ENCODE results near the gene DHRS2. TPM values are rescaled to one million over a fixed set of nuclear protein-coding genes. Genes with fewer than 3 reads are reported as not detected.

DHRS2 gene
- total RNA-seq, 4 donors from 2014 or later: not detected

DNA sequence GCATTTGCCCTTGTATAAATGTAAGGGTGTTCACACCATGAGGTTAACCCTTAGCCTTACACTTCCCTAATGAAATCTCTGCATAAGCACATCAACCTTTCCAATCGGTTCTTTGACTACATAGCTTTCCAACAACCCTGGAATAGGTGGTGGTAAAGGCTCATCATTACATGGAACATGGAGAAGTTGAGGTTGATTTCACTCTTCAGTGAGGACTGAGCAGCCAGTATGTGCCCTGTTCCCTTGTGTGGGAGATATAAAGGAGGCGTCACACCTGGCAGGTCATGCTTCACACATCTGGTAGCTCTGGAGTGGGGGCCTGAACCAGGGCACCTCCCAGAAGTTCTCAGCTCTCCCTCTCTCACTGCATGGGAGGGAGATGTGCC lies 35.8 kb upstream of the DHRS2 start:
- Histone ChIP-seq H3K9me3 (no peaks in the 10 kb centered on the region), H3K4me3 (no peak overlapping the region), H3K36me3 (no peaks in the 10 kb centered on the region), H3K27ac (no peak overlapping the region), H3K27me3 (no peaks in the 10 kb centered on the region), H3K4me1 (no peaks in the 10 kb centered on the region)
- no peak for DNase-seq
- ATAC-seq: no peak
- TF ChIP-seq, protein P1, sequence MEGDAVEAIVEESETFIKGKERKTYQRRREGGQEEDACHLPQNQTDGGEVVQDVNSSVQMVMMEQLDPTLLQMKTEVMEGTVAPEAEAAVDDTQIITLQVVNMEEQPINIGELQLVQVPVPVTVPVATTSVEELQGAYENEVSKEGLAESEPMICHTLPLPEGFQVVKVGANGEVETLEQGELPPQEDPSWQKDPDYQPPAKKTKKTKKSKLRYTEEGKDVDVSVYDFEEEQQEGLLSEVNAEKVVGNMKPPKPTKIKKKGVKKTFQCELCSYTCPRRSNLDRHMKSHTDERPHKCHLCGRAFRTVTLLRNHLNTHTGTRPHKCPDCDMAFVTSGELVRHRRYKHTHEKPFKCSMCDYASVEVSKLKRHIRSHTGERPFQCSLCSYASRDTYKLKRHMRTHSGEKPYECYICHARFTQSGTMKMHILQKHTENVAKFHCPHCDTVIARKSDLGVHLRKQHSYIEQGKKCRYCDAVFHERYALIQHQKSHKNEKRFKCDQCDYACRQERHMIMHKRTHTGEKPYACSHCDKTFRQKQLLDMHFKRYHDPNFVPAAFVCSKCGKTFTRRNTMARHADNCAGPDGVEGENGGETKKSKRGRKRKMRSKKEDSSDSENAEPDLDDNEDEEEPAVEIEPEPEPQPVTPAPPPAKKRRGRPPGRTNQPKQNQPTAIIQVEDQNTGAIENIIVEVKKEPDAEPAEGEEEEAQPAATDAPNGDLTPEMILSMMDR (IDR thresholded peaks at IDR 0.05 in 4 of 5, conservative IDR thresholded peaks at IDR 0.05 in 1 of 5): no peak
- TF ChIP-seq POLR2A (IDR thresholded peaks at IDR 0.05): no peak
- in situ Hi-C loops (cut with MboI; ENCODE audit: low sequenced_read_pairs in 4 of 4): no loop called here
- intact Hi-C loops (cut with DNase I; ENCODE audit: low total_unique reads): no loop called here

DNA sequence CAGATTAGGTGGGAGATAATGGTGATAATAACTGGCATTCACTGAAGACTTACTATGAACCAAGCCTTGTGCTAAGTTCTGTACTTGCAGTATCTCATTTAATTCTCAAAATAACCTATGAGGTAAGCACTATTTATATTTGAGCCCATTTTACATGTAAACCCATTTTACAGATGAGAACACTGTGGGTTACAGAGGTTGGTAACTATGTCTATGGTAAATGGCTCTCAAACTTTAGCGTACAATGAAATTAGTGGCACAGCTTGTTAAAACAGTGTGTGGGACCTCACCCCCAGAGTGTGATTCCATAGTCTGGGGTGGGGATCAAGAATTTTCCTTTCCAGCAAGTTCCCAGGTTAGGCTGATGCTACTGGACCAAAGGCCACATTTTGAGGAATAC lies 35.4 kb upstream of the DHRS2 start:
- intact Hi-C loops (cut with DNase I; ENCODE audit: low total_unique reads) (no loop called here), in situ Hi-C loops (cut with MboI; ENCODE audit: low sequenced_read_pairs in 4 of 4) (no loop called here)
- H3K9me3 ChIP-seq: no peaks in the 10 kb centered on the region
- ATAC-seq: no peak
- no peaks in the 10 kb centered on the region for H3K4me1 ChIP-seq
- no peaks in the 10 kb centered on the region for H3K36me3 ChIP-seq
- no peak for DNase-seq
- H3K4me3 ChIP-seq: no peak overlapping the region
- no peaks in the 10 kb centered on the region for H3K27me3 ChIP-seq
- H3K27ac ChIP-seq: no peak overlapping the region
- TF ChIP-seq, protein P1 (IDR thresholded peaks at IDR 0.05 in 4 of 5, conservative IDR thresholded peaks at IDR 0.05 in 1 of 5): no peak
- no peak for TF ChIP-seq POLR2A (IDR thresholded peaks at IDR 0.05)

DNA sequence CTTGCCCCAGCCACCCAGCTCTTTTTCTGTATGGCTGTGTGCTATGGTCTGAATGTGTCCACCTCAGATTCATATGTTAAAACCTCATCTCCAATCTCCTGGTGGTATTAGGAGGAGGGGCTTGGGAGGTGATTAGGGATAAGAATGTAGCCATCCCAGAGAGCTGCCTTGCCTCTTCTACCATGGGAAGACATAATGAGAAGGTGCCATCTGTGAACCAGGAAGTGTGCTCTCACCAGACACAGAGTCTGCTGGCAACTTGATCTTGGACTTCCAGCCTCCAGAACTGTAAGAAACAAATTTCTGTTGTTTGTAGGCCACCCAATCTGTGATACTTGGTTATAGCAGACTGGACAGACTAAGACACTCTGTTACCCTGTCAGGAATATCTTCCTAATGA lies 34.7 kb upstream of the DHRS2 start:
- in situ Hi-C loops (cut with MboI; ENCODE audit: low sequenced_read_pairs in 4 of 4): no loop called here
- DNase-seq (no peak), ATAC-seq (no peak)
- intact Hi-C loops (cut with DNase I; ENCODE audit: low total_unique reads): no loop called here
- no peak for TF ChIP-seq POLR2A (IDR thresholded peaks at IDR 0.05)
- TF ChIP-seq, protein P1 (IDR thresholded peaks at IDR 0.05 in 4 of 5, conservative IDR thresholded peaks at IDR 0.05 in 1 of 5): no peak
- Histone ChIP-seq H3K27me3 (no peaks in the 10 kb centered on the region), H3K27ac (no peak overlapping the region), H3K4me3 (no peak overlapping the region), H3K4me1 (no peaks in the 10 kb centered on the region), H3K9me3 (no peaks in the 10 kb centered on the region), H3K36me3 (no peaks in the 10 kb centered on the region)

DNA sequence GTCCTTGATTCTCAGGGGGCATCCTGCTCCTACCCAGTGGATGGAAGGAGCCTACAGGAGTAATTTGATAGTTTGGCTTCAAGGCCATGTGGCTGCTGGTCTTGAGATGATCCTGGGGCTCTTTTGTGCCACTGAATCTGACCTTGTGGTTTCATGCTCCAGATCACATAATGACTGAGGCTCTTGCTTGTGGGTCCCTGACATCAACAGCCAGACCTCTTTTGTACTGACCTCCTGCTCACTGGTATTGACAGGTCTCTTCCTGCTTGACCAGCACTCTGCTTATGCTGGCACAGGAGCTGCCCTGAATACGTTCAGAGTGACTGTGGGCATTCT lies 34.4 kb upstream of the DHRS2 start:
- Histone ChIP-seq H3K9me3 (no peaks in the 10 kb centered on the region), H3K4me1 (no peaks in the 10 kb centered on the region), H3K4me3 (no peak overlapping the region), H3K27ac (no peak overlapping the region), H3K27me3 (no peaks in the 10 kb centered on the region), H3K36me3 (no peaks in the 10 kb centered on the region)
- DNase-seq: no peak
- no peak for ATAC-seq
- TF ChIP-seq, protein P1 (IDR thresholded peaks at IDR 0.05 in 4 of 5, conservative IDR thresholded peaks at IDR 0.05 in 1 of 5): no peak
- no peak for TF ChIP-seq POLR2A (IDR thresholded peaks at IDR 0.05)
- in situ Hi-C loops (cut with MboI; ENCODE audit: low sequenced_read_pairs in 4 of 4): no loop called here
- intact Hi-C loops (cut with DNase I; ENCODE audit: low total_unique reads): no loop called here

Data from gastrocnemius medialis (tissue), 4 donors.